Measurements from ENCODE around the gene LTBP2.

Gene LTBP2

GRCh38 chr14:74503938-74504335 is 108.1 kb downstream of the LTBP2 start:
- no peak for DNase-seq

GRCh38 chr14:74503291-74503937 is 108.6 kb downstream of the LTBP2 start:
- no peak for DNase-seq

- DNase-seq, result no peak
Observed at GRCh38 chr14:74502236-74503019, 109.6 kb downstream of the LTBP2 start.

- no peak for DNase-seq
Observed at GRCh38 chr14:74501691-74502090, 110.3 kb downstream of the LTBP2 start.

GRCh38 chr14:74501135-74501614 is 110.9 kb downstream of the LTBP2 start:
- no peak for DNase-seq

- DNase-seq, result no peak
Observed at GRCh38 chr14:74500417-74501134, 111.5 kb downstream of the LTBP2 start.

- peak; percentile 55 for DNase-seq
Observed at GRCh38 chr14:74495356-74495755, 116.7 kb downstream of the LTBP2 start.

- peak; percentile 99 for DNase-seq
Observed at GRCh38 chr14:74493343-74494261, 118.4 kb downstream of the LTBP2 start, which contains the start of gene ISCA2. Gene ISCA2, plus strand, starts transcription at chr14:74493765. Its CDS starts 10 bp downstream, at chr14:74493775.

- no peak for DNase-seq
Observed at GRCh38 chr14:74492776-74493342, 119.2 kb downstream of the LTBP2 start, which contains the start of gene NPC2. Gene NPC2, minus strand, starts transcription at chr14:74493305. Its CDS starts 31 bp downstream, at chr14:74493274.

- no peak for DNase-seq
Observed at GRCh38 chr14:74491956-74492775, 119.9 kb downstream of the LTBP2 start.

- DNase-seq, result no peak
Observed at GRCh38 chr14:74490486-74490885, 121.6 kb downstream of the LTBP2 start.

- DNase-seq, result no peak
Observed at GRCh38 chr14:74488786-74489397, 123.1 kb downstream of the LTBP2 start.

GRCh38 chr14:74486164-74486563 is 125.9 kb downstream of the LTBP2 start:
- no peak for DNase-seq

GRCh38 chr14:74483321-74483720 is 128.7 kb downstream of the LTBP2 start:
- no peak for DNase-seq

GRCh38 chr14:74482571-74482970 is 129.5 kb downstream of the LTBP2 start:
- no peak for DNase-seq

GRCh38 chr14:74480046-74480445 is 132.0 kb downstream of the LTBP2 start:
- no peak for DNase-seq

- DNase-seq, result no peak
Observed at GRCh38 chr14:74478996-74479635, 132.9 kb downstream of the LTBP2 start.

GRCh38 chr14:74476607-74477006 is 135.4 kb downstream of the LTBP2 start:
- DNase-seq, result no peak

GRCh38 chr14:74476107-74476506 is 135.9 kb downstream of the LTBP2 start:
- no peak for DNase-seq

GRCh38 chr14:74475678-74476077 is 136.4 kb downstream of the LTBP2 start:
- no peak for DNase-seq

All from CD4-positive, alpha-beta T cell treated with Interleukin-21 for 1 hour (primary cell).